K562 (cell line): ENCODE data around the gene SUFU. TPM values are rescaled to one million over a fixed set of nuclear protein-coding genes. Genes with fewer than 3 reads are reported as not detected.
A peak's percentile ranks its signal among the peaks of the same experiment; 100 is the strongest.

Experiments
- CEBPG ChIP-seq, 3 experiments: fragments of 200-800 bp in 1 of 3; sonication (Bioruptor generic) in 1 of 3; sonication (generic) in 1 of 3; formaldehyde crosslinking in 1 of 3; IDR thresholded peaks in 2 of 3; conservative IDR thresholded peaks in 1 of 3; 2 replicates each; pipeline versions ENCODE4 v1.6.1 to v1.8.0; 2016 to 2022; ENCODE audit warnings: missing compliant biosample characterization in 2 of 3, missing genetic modification characterization in 2 of 3, mild to moderate bottlenecking in 1 of 3, missing genetic modification reagents in 1 of 3
- CTBP1 ChIP-seq: fragments of 450-650 bp; IDR thresholded peaks from 2 replicates; pipeline ENCODE4 v1.6.1; 2016; ENCODE audit warnings: borderline replicate concordance
- FIP1L1 ChIP-seq: fragments of 200-400 bp; formaldehyde crosslinking; IDR thresholded peaks from 2 replicates; pipeline ENCODE4 v1.6.1; 2018; ENCODE audit warnings: mild to moderate bottlenecking, low read depth, low read length; ENCODE audit not compliant: poor library complexity, severe bottlenecking
- FOXJ2 ChIP-seq: fragments of 200-800 bp; sonication (Bioruptor generic); IDR thresholded peaks from 2 replicates; pipeline ENCODE4 v1.6.1; 2016; ENCODE audit warnings: missing genetic modification characterization, missing compliant biosample characterization
- HDAC6 ChIP-seq: IDR thresholded peaks from 2 replicates; pipeline ENCODE4 v1.6.1; 2012; ENCODE audit warnings: low read depth, mild to moderate bottlenecking, control low read depth, inconsistent platforms, low read length, moderate library complexity
- MTA3 ChIP-seq: fragments of 450-650 bp; formaldehyde crosslinking; IDR thresholded peaks from 2 replicates; pipeline ENCODE4 v1.6.1; 2017; ENCODE audit warnings: mild to moderate bottlenecking, borderline replicate concordance
- SMAD3 ChIP-seq: fragments of 450-650 bp; formaldehyde crosslinking; conservative IDR thresholded peaks from 2 replicates; pipeline ENCODE4 v1.4.0; 2020; ENCODE audit warnings: mild to moderate bottlenecking
- SMAD4 ChIP-seq: fragments of 250-450 bp; sonication (Bioruptor Pico); conservative IDR thresholded peaks from 2 replicates; pipeline ENCODE4 v1.8.0; 2021; ENCODE audit warnings: inconsistent platforms, mild to moderate bottlenecking, moderate library complexity
- TAL1 ChIP-seq: fragments of 450-650 bp; IDR thresholded peaks from 2 replicates; pipeline ENCODE4 v1.6.1; 2016; ENCODE audit warnings: mild to moderate bottlenecking
- ZC3H11A ChIP-seq: IDR thresholded peaks from 2 replicates; pipeline ENCODE4 v1.6.1; 2012; ENCODE audit warnings: low read depth, low read length, improper control_type of control experiment
- ZNF589 ChIP-seq: fragments of 200-800 bp; sonication (Bioruptor generic); IDR thresholded peaks from 2 replicates; pipeline ENCODE4 v1.6.1; 2016; ENCODE audit warnings: low read depth, missing genetic modification characterization, missing compliant biosample characterization
- polyA plus RNA-seq, 8 experiments: library from polyadenylated mRNA; depleted of rRNA in 4 of 8; stranded (reverse) in 5 of 8; unstranded in 3 of 8; fragments of >200 nt; fragmentation: Nextera tagmentation in 2 of 8; fragmentation: Illumina TruSeq in 1 of 8; extraction: Ambion mirVana in 2 of 8; extraction: Trizol in 1 of 8; gene quantifications; 2 replicates each; pipeline versions ENCODE4 v1.2.1 to v1.2.3, GENCODE V29; 2011 to 2014; ENCODE audit warnings: inconsistent platforms in 1 of 8, missing spikeins in 1 of 8
- total RNA-seq, 7 experiments: library from RNA; depleted of rRNA in 6 of 7; stranded (reverse); fragments of >200 nt in 6 of 7; fragmentation: Illumina TruSeq in 2 of 7; extraction: Trizol in 2 of 7; gene quantifications; 2 replicates each; pipeline versions ENCODE4 v1.2.1 to v1.2.3, GENCODE V29; 2011 to 2021; ENCODE audit warnings: low replicate concordance in 1 of 7
- TF ChIP-seq, protein P1 (sequence below): fragments of 450-650 bp; IDR thresholded peaks from 2 replicates; pipeline ENCODE4 v1.6.1; 2016; ENCODE audit warnings: mild to moderate bottlenecking, moderate library complexity
- TF ChIP-seq, protein P2 (sequence below): sonication (generic); formaldehyde crosslinking; IDR thresholded peaks from 2 replicates; pipeline ENCODE4 v1.8.1; 2022; ENCODE audit warnings: missing genetic modification reagents
- TF ChIP-seq, protein P3 (sequence below): fragments of 450-650 bp; IDR thresholded peaks from 2 replicates; pipeline ENCODE4 v1.6.1; 2016; ENCODE audit warnings: missing biosample characterization, missing genetic modification characterization

The SUFU gene
- total and polyA plus RNA-seq, 9 of the 15 experiments (the other 6 are each of a cell fraction or from before 2014, with no cell fraction given), result 0.59 to 6.3 (median 0.82) TPM

DNA sequence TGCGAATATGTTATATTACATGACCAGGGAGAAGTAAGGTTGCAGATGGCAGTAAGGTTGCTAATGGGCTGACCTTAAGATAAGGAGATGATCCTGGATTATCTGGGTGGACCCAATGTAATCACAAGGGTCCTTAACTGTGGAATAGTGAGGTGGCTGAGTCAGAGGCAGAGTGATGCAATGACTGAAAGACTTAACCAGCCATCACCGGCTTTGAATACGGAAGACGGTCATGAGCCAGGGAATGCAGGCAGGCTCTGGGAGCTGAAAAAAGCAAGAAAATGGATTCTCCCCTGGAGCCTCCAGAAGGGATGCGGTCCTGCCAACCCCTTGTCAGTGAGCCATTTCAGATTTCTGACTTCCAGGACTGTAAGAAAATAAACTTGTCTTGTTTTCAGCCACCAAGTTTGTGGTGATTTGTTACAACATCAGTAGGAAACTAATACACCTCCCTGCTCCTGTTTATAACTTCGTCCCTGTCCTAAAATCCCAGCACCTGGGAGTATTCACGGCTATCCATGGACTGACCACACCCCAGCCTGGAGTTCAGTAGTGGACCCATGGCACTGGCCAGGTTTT, 47.8 kb upstream of the SUFU start (continued):
- TF ChIP-seq, protein P1, sequence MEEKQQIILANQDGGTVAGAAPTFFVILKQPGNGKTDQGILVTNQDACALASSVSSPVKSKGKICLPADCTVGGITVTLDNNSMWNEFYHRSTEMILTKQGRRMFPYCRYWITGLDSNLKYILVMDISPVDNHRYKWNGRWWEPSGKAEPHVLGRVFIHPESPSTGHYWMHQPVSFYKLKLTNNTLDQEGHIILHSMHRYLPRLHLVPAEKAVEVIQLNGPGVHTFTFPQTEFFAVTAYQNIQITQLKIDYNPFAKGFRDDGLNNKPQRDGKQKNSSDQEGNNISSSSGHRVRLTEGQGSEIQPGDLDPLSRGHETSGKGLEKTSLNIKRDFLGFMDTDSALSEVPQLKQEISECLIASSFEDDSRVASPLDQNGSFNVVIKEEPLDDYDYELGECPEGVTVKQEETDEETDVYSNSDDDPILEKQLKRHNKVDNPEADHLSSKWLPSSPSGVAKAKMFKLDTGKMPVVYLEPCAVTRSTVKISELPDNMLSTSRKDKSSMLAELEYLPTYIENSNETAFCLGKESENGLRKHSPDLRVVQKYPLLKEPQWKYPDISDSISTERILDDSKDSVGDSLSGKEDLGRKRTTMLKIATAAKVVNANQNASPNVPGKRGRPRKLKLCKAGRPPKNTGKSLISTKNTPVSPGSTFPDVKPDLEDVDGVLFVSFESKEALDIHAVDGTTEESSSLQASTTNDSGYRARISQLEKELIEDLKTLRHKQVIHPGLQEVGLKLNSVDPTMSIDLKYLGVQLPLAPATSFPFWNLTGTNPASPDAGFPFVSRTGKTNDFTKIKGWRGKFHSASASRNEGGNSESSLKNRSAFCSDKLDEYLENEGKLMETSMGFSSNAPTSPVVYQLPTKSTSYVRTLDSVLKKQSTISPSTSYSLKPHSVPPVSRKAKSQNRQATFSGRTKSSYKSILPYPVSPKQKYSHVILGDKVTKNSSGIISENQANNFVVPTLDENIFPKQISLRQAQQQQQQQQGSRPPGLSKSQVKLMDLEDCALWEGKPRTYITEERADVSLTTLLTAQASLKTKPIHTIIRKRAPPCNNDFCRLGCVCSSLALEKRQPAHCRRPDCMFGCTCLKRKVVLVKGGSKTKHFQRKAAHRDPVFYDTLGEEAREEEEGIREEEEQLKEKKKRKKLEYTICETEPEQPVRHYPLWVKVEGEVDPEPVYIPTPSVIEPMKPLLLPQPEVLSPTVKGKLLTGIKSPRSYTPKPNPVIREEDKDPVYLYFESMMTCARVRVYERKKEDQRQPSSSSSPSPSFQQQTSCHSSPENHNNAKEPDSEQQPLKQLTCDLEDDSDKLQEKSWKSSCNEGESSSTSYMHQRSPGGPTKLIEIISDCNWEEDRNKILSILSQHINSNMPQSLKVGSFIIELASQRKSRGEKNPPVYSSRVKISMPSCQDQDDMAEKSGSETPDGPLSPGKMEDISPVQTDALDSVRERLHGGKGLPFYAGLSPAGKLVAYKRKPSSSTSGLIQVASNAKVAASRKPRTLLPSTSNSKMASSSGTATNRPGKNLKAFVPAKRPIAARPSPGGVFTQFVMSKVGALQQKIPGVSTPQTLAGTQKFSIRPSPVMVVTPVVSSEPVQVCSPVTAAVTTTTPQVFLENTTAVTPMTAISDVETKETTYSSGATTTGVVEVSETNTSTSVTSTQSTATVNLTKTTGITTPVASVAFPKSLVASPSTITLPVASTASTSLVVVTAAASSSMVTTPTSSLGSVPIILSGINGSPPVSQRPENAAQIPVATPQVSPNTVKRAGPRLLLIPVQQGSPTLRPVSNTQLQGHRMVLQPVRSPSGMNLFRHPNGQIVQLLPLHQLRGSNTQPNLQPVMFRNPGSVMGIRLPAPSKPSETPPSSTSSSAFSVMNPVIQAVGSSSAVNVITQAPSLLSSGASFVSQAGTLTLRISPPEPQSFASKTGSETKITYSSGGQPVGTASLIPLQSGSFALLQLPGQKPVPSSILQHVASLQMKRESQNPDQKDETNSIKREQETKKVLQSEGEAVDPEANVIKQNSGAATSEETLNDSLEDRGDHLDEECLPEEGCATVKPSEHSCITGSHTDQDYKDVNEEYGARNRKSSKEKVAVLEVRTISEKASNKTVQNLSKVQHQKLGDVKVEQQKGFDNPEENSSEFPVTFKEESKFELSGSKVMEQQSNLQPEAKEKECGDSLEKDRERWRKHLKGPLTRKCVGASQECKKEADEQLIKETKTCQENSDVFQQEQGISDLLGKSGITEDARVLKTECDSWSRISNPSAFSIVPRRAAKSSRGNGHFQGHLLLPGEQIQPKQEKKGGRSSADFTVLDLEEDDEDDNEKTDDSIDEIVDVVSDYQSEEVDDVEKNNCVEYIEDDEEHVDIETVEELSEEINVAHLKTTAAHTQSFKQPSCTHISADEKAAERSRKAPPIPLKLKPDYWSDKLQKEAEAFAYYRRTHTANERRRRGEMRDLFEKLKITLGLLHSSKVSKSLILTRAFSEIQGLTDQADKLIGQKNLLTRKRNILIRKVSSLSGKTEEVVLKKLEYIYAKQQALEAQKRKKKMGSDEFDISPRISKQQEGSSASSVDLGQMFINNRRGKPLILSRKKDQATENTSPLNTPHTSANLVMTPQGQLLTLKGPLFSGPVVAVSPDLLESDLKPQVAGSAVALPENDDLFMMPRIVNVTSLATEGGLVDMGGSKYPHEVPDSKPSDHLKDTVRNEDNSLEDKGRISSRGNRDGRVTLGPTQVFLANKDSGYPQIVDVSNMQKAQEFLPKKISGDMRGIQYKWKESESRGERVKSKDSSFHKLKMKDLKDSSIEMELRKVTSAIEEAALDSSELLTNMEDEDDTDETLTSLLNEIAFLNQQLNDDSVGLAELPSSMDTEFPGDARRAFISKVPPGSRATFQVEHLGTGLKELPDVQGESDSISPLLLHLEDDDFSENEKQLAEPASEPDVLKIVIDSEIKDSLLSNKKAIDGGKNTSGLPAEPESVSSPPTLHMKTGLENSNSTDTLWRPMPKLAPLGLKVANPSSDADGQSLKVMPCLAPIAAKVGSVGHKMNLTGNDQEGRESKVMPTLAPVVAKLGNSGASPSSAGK, result 0 out of 2 replicates have a peak, but pooled peaks have one; percentile 9
- TF ChIP-seq ZC3H11A (0 out of 2 replicates have a peak, but pooled peaks have one; percentile 37), SMAD4 (CRISPR knock-in tag) (peak; percentile 55; the same call in 1 of the 2 replicates), ZNF589 (CRISPR knock-in tag) (peak; percentile 79), SMAD3 (CRISPR knock-in tag) (peak; percentile 79), MTA3 (peak; percentile 53; the same call in 1 of the 2 replicates), FOXJ2 (peak; percentile 67; the same call in 1 of the 2 replicates), TAL1 (peak; percentile 55), CEBPG (CRISPR knock-in tag; IDR thresholded peaks at IDR 0.05) (peak; percentile 99), CEBPG (tag; conservative IDR thresholded peaks at IDR 0.05 in 1 of 2, IDR thresholded peaks at IDR 0.05 in 1 of 2) (peak; percentile 95 to 99), CTBP1 (peak; percentile 88), HDAC6 (no peak), FIP1L1 (no peak)
- TF ChIP-seq, protein P2, sequence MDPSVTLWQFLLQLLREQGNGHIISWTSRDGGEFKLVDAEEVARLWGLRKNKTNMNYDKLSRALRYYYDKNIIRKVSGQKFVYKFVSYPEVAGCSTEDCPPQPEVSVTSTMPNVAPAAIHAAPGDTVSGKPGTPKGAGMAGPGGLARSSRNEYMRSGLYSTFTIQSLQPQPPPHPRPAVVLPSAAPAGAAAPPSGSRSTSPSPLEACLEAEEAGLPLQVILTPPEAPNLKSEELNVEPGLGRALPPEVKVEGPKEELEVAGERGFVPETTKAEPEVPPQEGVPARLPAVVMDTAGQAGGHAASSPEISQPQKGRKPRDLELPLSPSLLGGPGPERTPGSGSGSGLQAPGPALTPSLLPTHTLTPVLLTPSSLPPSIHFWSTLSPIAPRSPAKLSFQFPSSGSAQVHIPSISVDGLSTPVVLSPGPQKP, result no peak
- TF ChIP-seq, protein P3, sequence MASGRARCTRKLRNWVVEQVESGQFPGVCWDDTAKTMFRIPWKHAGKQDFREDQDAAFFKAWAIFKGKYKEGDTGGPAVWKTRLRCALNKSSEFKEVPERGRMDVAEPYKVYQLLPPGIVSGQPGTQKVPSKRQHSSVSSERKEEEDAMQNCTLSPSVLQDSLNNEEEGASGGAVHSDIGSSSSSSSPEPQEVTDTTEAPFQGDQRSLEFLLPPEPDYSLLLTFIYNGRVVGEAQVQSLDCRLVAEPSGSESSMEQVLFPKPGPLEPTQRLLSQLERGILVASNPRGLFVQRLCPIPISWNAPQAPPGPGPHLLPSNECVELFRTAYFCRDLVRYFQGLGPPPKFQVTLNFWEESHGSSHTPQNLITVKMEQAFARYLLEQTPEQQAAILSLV (tag), result peak; percentile 86
